Globus pallidus (tissue), 1 donor: ENCODE data around the gene TIMM23B.
"Not testable (repeated sequence)": the region's sequence is repeated elsewhere in the genome, so short reads cannot be mapped to it uniquely, and the experiment has no call there.

Source experiments
- DNase-seq: peaks from one replicate; pipeline ENCODE4 v3.0.0-alpha.2; 2015; ENCODE audit warnings: low spot score

Gene TIMM23B, protein sequence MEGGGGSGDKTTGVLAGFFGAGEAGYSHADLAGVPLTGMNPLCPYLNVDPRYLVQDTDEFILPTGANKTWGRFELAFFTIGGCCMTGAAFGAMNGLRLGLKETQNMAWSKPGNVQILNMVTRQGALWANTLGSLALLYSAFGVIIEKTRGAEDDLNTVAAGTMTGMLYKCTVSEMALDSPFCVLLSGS

DNA sequence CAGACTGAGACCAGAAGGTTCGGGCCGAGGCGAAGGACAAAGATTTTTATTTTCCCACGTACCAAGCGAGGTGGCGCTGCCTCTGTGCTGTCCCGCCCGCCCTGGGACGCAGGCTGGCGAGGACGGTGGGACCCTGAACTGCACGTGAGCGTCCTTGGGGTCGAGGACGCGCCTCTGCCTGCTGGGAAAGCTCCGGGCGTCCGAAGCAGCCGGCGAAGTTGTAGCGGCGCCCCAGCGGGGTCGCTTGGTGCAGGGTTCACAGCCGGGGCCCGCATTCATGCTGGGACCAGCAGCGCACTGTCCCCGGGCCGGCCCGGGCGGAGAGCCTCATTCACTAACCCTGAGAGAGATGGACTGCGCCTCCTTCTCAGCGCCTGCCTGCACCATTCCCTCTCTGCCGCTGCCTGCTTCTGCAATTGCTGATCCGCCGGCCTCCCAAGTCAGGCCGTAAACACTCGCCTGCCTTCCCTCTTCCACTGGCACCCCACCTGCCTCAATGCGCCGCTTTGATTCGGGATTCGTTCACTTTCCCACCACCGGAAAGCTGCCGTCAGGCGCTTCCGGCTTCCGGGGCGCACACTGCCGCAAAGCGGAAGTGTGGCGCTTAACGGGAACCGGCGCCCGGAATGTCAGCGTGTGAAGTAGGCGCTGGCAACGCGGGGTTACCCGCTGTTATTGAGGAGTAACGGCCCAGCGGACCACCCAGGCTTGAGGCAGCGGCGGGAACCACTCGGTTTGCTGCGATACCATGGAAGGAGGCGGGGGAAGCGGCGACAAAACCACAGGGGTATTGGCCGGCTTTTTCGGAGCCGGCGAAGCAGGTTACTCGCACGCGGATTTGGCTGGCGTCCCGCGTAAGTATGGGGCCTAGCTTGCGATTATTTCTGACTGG, at the start of gene TIMM23B, which contains the start of gene PARG:
TSS of gene TIMM23B (plus strand) at position 607 of the 892 bp plus-strand sequence. CDS start at position 749, 142 bp downstream.
TSS of gene PARG (minus strand) at position 581 of the 892 bp plus-strand sequence. CDS start at position 279, 302 bp downstream.
- peak; percentile 70 for DNase-seq

GRCh38 chr10:49899999-49900398, 41.9 kb upstream of the TIMM23B start:
- not testable (repeated sequence) for DNase-seq

GRCh38 chr10:49900406-49900805, 41.4 kb upstream of the TIMM23B start:
- not testable (repeated sequence) for DNase-seq

GRCh38 chr10:49903829-49904228, 38.0 kb upstream of the TIMM23B start:
- not testable (repeated sequence) for DNase-seq

DNA sequence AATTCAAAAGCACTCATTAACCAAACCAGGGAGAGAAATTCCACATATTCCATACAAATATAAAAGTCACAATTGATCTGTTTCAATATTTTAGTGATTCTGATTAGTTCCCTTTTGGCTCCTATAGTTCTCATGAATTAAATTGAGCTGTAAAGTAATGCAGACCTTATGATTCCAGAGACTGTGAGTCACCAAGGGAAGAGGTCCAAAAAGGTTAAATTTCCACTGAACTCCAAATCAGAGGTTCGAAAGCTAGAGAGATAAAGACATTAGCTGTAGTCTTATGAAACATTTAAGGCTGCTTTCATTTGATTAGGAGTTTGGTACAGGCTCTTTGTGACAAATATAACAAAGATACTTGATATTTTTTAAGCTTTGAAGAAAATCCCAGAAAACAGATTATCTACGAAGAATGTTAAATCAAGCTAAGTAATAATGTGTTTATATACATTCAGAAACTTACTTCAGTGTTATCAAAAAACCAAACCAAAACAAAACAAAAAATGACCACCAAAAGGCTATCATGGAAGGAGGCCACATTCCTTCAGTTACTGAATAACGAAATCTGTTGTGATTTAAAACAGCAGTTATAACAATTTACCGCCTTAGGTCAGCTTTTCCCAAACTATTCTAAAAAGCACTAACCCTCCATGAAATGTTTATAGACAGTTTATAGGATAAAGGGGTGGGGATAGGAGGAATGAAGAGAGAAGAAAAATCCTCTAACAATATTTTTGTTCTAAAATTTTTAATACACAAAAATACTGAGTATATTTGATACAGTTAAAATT, 33.4 kb upstream of the TIMM23B start:
- DNase-seq: not testable (repeated sequence)

GRCh38 chr10:49910295-49910694, 31.6 kb upstream of the TIMM23B start:
- not testable (repeated sequence) for DNase-seq

DNA sequence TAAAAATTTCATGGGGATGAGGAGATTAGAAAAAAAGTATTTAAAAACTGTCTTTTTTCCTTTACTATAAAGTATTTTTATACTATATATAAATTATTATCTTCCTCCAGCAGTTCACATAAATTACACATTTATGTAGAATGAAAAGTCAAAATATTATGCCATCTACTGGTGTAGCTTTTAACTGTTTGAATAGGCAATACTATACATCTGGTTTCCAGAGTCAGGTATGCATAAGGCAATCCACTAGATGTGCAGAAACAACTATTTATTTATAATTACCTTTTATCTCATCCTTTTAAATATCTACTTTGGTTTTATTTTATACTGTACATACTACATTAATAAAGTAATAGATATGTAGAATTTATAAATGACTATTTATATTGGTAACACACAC, 25.4 kb upstream of the TIMM23B start:
- not testable (repeated sequence) for DNase-seq

DNA sequence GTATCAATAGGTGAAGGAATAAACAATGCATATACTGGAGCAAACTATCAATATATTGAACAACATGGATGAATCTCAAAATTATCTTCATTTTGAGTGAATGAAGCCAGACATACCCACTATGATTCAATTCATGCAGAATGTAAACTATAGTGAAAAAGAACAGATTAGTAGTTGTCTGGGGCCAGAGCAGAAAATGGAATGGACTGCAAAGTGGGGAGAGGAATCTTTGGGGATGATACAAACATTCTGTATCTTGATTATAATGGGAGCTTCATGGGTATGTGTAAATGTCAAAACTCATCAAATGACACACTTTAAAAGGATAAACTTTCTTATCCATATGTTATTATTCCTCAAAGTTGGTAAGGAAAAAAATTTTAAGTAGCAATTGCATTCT, 23.9 kb upstream of the TIMM23B start:
- not testable (repeated sequence) for DNase-seq

DNA sequence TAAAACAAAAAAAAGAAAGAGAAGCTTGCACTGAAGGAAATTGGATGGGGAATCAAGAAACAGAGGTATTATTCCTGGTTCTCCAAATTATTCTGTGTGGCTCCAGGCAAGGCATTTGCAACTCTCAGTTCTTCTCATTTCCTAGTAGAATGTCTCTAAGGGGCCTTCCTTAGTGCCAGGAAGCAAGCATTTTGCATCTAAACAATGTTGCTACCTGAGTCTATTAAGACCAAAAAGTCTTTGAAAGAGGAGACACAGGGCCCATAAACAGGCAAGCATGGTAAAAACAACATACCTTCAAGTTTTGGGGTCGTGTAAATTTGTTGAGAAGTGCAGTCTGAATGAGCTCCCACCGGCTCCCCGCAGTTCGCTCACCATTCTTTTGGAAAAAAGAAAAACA, 19.8 kb upstream of the TIMM23B start:
- DNase-seq: not testable (repeated sequence)

- not testable (repeated sequence) for DNase-seq
These were observed 18.3 kb upstream of the TIMM23B start for GRCh38 chr10:49923572-49923971.

DNA sequence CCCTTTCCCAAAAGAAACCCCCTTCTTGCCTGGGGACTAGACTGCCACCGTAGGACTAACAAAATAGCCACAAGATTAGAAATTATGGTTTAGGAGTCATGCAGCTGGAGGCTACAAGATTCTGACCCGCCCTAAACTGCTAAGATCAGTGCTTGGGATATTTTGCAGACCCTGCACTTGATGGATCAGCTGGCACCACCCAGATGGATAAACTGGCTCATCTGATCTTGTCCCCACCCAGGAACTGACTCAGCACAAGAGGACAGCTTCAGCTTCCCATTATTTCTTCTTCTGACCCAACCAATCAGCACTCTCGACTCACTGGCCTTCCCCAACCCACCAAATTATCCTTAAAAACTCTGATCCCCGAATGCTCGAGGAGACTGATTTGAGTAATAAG, 10.6 kb upstream of the TIMM23B start:
- not testable (repeated sequence) for DNase-seq

DNA sequence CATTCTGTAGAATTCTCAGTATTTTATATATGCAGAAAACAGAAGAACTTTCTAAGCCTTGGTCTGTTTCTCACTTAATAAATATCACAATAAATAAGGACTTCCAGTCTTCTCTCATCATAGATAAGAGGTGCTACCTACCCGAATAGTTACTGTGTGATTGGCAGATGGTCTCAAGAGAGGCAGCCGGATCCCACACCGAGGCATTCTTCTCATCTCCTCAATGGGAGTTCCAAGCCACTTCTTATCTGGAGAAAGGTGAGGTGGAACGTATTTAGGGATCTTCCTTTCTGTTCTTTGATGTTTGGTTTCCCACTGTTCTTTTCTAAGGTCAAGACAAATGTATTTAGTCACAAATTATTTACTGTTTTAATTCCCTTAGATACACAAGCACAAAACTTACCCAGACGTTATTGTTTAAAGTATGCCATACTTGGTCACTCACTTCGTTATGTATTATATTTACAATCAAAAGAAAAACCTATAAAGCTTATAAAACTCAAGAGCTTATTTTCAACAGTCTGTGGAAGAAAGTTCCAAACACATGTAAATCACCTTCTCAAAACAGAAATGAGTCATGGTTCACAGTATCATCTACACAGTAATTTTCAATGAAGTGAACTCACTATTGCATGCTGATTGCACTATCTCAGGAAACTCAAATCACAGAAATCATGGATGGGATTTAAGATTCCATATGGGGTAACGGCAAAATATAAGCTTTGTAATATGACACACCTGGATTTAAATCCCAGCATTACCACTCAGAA, 9.7 kb upstream of the TIMM23B start:
- not testable (repeated sequence) for DNase-seq

DNA sequence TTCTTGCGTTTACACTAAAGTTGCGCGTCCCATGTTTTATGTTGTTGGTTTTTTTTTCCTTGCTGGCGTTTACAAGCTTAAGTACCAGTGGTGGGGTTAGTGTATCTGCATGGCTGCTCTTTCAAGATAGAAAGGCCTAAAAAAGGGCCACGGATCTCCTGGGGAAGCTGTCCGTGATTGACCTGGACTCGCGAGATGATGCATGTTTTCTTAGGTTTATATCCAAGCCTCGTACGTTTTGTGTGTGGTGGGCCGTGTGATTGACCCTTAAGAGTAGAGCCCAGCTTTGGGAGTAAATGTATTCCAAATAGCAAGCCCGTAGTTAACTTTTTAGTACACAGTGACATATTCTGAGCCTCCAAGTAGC, 469 bp downstream of the TIMM23B start:
- DNase-seq: not testable (repeated sequence)

DNA sequence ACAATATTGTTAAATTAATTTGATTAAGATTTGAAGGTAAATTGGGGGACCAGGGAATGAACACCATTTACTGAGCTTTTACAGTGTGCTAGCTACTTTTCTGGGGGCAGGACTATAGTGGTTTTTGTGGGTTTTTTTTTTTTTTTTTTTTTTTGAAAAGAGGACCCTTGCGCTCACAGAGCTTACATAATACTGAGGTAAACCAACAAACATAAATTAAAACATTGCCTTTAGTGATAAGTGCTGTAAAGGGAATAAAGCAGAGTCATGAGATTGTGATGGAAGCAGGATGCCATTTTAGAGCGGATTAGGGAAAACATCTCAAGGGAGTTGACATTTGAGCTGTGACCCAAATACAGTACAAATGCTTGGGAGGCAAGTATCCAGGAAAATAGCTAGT, 1.8 kb downstream of the TIMM23B start:
- not testable (repeated sequence) for DNase-seq

DNA sequence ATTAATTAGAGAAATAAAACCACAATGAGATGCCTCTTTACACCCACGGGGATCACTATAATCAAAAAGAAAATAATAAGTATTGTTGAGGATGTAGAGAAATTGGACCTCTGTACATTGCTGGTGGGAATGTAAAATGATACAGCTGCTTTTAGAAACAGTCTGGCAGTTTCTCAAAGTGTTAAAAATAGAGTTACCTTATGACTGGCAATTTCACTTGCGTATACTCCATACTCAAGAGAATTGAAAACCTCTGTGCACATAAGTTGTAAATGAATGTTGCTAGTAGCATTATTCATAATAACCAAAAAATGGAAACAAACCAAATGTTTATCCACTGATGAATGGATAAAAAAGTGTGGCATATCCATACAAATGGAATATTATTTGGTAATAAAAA, 6.3 kb downstream of the TIMM23B start:
- DNase-seq: not testable (repeated sequence)

DNA sequence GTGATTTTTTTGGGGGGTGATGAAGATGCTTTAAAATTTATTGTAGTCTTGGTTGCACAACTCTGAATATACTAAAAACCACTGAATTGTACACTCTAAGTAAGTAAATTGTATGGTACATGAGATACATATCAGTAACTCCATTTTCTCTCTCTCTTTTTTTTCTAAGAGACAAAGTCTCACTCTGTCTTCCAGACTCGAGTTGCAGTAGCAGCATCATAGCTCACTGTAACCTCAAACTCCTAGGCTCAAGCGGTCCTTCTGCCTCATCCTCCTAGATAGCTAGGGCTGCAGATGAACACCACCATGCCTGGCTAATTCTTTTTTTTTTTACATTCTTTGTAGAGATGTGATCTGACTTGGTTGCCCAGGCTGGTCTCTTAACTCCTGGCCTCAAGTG, 6.9 kb downstream of the TIMM23B start:
- DNase-seq: not testable (repeated sequence)

- not testable (repeated sequence) for DNase-seq
These were observed 10.2 kb downstream of the TIMM23B start for GRCh38 chr10:49952006-49952405.

DNA sequence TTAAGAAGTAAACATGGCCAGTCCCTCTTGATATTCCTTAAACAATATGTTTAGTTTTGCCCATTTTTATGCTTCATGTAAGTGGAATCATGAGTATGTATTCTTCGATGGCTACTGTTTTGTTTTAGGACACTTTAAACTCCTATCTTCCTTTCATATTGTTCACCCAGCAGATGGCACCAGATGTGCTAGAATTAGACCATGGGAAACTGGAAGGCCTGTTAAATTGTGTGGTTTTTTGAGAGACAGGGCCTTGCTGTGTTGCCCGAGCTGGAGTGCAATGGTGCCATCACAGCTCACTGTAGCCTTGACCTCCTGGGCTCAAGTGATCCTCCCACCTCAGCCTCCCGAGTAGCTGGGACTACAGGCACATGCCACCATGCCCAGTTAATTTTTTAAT, 11.3 kb downstream of the TIMM23B start:
- not testable (repeated sequence) for DNase-seq

- DNase-seq: not testable (repeated sequence)
These were observed 28.5 kb downstream of the TIMM23B start for GRCh38 chr10:49970331-49970857.

DNA sequence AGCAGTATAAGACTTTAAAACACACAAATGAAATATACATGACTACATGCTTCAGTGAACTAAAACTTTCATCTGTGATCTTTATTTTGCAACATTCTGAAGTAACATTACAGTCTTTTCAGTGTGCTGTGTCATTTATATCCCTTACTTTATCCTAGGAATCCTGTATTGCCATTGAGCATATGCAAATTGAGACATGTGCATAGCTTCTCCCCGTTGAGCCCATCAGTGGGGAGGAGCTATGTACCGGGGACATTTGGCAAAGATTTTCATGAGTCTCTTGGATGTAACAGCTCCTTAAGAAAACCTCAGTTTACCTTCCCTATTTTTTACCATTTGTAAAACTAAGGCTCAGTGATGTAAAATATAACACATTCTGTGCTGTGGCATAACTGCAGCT, 29.6 kb downstream of the TIMM23B start:
- not testable (repeated sequence) for DNase-seq

DNA sequence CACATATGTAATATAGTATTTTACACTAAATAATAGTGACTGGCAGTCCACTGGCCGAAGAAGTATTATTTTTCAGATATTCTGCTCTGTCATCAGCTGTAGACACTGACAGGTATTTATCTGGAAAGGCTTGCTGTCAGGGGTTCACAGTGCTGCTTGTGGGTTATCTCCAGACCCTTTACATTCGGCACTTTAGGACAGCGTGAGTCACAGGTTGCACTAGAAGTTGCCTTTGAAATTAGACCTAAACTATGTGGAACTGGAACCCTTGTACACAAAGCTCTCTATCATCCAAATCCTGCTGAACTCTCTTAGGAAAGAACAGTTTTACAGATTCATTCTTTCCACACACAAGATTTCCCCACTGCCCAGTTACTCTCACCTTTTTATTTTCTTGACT, 30.2 kb downstream of the TIMM23B start:
- not testable (repeated sequence) for DNase-seq
